Measurements from ENCODE around the gene MICALL2.

The MICALL2 gene

DNA sequence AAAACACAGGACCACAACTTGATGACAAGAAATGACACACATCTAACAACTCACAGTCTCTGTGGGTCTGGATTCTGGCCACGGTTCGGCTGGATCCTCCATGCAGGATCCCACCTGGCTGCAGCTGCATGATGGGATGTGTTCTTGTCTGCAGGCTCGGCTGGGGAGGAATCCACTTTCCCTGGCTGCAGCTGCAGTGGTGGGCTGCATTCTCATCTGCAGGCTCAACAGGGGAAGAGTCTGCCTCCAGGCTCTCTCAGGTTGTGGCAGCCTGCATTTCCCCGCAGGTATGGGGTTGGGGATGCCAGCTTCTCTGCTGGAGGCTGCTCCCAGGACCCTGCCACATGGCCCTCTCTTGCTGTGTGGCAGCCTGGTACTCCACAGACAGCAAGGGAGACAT is 64.9 kb downstream of the MICALL2 start:
- DNase-seq (ENCODE audit: low read depth in 2 of 2), result no peak

DNA sequence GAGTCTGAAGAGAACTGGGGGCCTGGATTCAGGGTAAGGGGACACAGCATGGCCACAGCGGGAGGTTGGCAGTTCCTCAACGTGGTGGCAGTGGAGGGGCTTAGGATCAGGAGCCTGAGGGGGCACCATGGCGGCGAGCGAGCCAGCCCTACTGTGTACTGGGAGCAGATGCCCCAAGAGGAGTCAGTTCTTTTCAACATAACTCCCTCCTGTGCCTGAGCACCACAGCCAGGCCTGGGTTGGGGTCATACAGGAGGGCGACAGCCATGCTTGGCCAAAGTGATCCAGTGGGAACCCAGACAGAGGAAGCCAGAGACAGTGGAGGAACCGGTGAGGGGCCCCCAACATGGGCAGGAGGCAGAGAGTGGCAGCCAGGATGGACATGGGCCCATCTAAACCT is 65.8 kb downstream of the MICALL2 start:
- no peak for DNase-seq (ENCODE audit: low read depth in 2 of 2)

DNA sequence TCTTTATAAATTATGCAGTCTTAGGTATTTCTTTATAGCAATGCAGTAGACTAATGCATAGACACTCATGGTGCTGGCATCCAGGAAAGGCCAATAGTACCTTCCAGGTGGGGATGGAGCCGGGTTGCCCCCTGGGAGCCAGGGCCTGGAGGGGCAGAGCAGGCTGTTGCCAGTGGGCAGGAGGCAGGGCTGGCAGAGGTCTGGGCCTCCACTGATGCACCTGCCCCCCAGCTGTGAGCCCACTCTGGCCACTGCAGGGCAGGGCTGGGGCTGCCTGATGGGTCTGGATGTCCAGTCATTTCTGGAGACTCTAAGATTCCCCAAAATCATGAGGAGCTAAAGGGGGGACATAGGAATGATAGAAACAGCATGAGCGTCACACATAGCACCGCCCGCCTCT is 66.7 kb downstream of the MICALL2 start:
- DNase-seq (ENCODE audit: low read depth in 2 of 2), result no peak

DNA sequence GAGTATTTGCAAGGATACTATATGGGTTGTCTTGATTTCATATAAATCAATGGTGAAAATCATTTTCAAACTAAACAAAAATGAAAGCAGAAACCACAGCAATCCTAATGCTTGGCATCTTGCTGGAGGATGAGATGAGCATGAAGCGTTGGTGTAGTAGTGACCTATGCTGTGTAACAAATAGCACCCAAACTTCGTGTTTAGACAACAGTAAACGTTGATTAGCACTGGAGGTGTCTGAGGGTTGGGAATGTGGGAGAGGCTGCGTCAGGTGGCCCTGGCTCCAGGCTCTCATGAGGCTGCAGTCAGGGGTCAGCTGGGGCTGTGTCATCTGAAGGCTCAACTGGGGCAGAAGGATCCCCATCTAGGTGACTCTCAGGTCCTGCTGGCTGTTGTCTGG is 67.8 kb downstream of the MICALL2 start:
- no peak for DNase-seq (ENCODE audit: low read depth in 2 of 2)

DNA sequence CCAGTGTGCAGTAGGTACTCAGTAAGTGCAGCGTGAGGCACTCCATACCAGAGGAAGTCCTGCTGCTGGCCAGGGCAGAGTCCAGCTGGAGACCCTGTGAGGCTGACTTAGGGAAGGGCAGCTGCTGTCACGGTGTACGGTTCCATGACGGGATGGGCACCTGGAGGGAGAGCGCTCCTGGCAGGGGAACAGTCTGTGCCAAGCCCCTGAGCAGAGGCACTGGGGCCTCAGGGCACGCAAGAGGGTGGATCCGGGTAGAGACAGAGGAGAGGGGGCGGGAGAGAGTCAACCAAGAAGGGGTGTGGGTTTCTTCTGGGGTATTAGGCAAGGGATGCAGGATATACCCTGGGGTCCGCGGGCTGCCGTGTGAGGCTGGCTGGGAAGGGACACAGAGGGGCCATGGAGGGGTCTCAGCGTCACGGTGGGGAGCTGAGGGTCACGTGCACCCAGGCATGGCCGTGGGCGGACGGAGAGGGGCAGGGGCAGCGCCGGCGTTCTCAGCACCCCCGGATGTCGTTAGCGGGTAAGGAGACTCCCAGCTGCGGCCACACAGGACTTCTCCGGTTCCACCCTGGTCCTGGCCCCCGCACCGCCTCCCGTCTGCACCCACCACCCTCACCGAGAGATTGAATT is 70.5 kb downstream of the MICALL2 start:
- no peak for DNase-seq (ENCODE audit: low read depth in 2 of 2)

DNA sequence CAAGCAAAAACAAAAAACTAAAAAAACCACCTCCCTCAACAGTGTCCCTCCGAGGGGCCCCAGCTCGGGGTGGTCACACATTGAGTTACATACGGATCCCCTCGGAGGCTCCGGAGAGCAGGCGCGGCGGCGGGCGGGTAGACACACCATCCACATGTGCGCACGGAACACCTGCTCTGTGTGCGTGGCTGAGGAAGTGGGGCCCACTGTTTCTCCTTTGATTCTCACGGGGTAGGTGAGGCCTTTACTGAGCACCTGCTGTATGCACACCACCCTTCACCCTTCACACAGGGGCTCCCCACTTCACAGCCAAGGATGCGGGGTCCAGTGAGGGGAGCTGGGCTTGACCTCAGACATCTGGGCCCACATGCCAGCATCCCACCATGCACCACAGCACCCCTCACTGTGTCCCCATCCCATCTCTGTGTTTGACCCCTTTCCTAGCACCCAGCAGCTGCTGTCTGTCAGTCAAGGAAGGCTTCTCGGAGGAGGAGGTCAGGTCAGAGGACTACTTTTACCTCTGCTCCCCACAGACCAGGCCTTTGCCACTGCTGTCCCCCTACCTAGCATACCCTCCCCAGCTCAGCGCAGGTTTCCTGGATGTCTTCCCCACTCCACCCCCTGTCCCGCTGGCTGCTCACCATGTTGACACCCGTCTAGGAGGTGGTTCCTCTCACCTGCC is 71.1 kb downstream of the MICALL2 start:
- DNase-seq (ENCODE audit: low read depth in 2 of 2), result no peak

DNA sequence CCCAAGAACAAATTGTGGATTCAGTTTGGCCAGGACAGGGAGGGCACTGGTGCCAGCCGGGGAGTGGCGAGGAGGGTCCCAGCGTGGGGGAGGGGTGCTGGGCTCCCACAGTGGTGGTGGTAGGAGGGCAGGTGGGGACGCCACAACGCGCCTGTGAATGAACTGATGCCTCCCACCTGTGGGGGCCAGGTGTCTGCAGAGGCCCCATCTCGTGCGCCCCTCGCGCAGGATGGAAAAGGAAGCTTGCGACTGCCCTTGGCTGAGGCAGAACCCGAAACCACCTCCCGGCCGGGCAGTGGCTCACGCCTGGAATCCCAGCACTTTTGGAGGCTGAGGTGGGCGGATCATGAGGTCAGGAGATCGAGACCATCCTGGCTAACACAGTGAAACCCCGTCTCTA is 72.0 kb downstream of the MICALL2 start:
- no peak for DNase-seq (ENCODE audit: low read depth in 2 of 2)

DNA sequence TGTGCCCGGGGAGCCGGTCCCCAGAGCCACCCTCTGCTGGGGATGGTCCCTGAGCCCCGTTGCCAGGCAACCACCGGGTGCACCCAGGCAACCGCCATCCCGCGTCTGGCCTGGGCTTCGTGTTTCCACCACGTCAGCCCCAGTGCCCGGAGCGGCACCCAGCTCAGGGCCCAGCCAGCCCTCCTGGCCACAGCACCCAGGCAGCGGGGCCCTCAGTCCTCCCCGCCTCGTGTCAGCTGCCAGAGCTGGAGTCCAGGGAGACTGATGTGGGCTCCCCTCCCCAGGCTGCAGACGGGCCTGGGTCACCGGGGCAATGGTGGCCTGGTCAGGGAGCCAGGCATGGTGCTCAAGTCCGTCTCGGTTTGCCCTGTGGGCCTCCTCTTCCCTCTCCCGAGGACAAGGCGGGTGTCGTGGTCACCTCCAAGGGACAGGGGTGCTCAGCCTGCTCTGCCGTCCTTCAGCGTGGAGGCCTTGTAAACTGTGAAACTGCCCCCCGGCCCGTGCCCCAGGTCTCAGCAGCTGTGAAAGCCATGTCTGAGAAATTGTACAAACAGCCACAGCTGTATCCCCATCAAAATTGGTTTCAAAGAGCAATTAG is 72.5 kb downstream of the MICALL2 start:
- DNase-seq (ENCODE audit: low read depth in 2 of 2), result no peak

DNA sequence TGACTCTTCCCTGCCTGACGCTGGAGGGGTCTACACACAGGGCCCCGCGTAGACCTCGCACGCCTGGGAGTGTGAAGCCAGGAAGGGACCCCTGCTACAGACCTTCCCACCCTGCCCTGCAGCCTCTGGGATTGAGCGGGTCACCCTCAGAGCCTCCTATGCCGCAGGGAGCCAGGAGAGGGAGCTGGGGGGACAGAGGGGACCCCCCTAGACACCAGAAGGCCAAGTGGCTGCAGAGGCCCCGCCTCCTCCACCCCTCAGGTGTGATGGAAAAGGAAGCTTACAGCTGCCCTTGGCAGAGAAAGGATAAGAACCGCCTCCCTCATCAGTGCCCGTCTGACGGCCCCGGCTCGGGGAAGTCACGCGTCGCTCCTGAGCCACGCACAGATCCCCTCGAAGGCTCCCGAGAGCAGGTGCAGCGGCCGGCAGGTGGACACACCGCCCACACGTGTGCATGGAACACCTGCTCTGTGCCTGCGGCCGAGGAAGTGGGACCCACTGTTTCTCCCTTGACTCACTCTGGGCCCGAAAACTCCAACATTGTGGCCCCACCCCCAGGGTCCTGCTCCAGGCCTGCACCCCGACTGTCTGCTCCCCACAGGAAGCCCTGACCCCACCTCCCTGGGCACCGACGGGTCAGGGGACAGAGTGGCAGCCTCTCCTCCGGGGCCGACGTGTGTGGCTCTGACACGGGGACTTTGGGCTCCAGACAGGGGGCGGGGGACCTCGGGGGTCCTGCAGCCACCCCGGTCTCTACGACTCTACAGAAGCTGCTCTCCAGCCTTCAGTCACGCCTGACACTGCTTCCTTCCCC is 73.3 kb downstream of the MICALL2 start:
- no peak for DNase-seq (ENCODE audit: low read depth in 2 of 2)

DNA sequence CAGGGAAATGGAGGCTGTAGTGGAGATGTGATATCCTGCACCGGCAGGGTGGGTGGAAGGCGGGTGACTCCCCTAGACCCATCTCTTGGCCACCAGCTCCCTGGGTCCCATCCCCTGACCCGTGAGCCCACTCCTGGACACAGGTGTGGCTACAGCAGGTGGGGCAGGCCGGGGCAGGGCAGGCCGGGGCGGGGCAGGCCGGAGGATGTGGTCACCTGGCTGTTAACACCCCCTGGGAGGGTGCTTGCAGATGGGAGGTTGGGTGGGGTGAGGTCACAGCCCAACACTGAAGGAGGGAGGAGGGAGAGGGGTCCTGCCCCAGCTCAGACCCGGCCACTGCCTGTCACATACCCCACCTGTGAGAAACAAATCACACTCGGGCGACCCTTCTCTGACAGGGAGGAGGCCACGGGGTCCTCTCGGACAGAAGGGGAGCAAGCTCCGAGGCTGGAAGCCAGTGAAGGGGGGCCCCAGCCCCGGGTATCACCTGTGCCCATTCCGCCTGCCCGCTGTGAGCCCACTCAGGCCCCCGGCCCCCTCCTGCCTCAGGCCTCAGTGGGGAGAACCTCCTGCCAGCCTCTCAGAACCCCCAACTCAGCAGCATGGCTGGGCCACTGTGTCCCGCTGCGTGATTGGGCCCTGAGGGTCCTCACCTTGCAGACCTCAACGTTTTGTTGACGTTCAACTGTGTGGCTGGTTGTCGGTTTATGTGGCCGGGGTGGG is 74.0 kb downstream of the MICALL2 start:
- DNase-seq (ENCODE audit: low read depth in 2 of 2), result no peak

Data from stimulated activated CD4-positive, alpha-beta T cell treated with anti-CD3 and anti-CD28 coated beads, Interleukin-12 subunit alpha, Interleukin-12 subunit beta, amount 100 ng/mL, for 24 hours (primary cell).